SK-N-MC (cell line): Measurements from ENCODE around the gene INSC.

ENCODE experiments used
- DNase-seq: peaks from one replicate; pipeline ENCODE4 v3.0.0-alpha.2; 2011; ENCODE audit warnings: low read depth, low spot score
- H3K27ac ChIP-seq: fragments of 200-600 bp; sonication (generic); 2 replicates; pipeline ENCODE4 v1.5.1; 2016; ENCODE audit warnings: mixed run types
- H3K36me3 ChIP-seq: fragments of 200-600 bp; sonication (generic); 2 replicates; pipeline ENCODE4 v1.6.1; 2017; ENCODE audit warnings: antibody characterized with exemption, low read length, mixed read lengths; ENCODE audit not compliant: insufficient read depth
- H3K4me3 ChIP-seq: fragments of 200-600 bp; sonication (generic); 2 replicates; pipeline ENCODE4 v1.5.1; 2016
- H3K9ac ChIP-seq: fragments of 200-600 bp; sonication (generic); 2 replicates; pipeline ENCODE4 v1.8.0; 2017; ENCODE audit warnings: mixed run types, mixed read lengths; ENCODE audit not compliant: insufficient read length
- H3K9me3 ChIP-seq: fragments of 200-600 bp; sonication (generic); 2 replicates; pipeline ENCODE4 v1.6.1; 2017; ENCODE audit warnings: low read depth, mild to moderate bottlenecking, antibody characterized with exemption, low read length, moderate library complexity, mixed read lengths
- EZH2 ChIP-seq: fragments of 200-600 bp; sonication (generic); IDR thresholded peaks from one replicate; pipeline ENCODE4 v1.6.1; 2017; ENCODE audit warnings: antibody characterized with exemption
- FOXP2 ChIP-seq: optimal IDR thresholded peaks from 2 replicates; pipeline ENCODE3; 2011; ENCODE audit warnings: mild to moderate bottlenecking, moderate library complexity; ENCODE audit not compliant: insufficient read depth; ENCODE audit errors: extremely low read length, control extremely low read depth
- POLR2AphosphoS5 ChIP-seq: IDR thresholded peaks from 2 replicates; pipeline ENCODE4 v1.6.1; 2012; ENCODE audit warnings: mild to moderate bottlenecking, low read depth, low read length, borderline replicate concordance

INSC gene

GRCh38 chr11:15234796-15235195, 120.1 kb downstream of the INSC start:
- TF ChIP-seq POLR2AphosphoS5: no peak
- no peak for TF ChIP-seq FOXP2
- TF ChIP-seq EZH2: no peak
- Histone ChIP-seq H3K9ac (no peak overlapping the region), H3K27ac (no peak overlapping the region), H3K9me3 (no peaks in the 10 kb centered on the region), H3K36me3 (no peaks in the 10 kb centered on the region), H3K4me3 (no peak overlapping the region)
- DNase-seq: no peak

GRCh38 chr11:15236559-15236958, 121.8 kb downstream of the INSC start:
- no peak for DNase-seq
- no peak for TF ChIP-seq FOXP2
- TF ChIP-seq EZH2: no peak
- no peak for TF ChIP-seq POLR2AphosphoS5
- Histone ChIP-seq H3K9ac (no peak overlapping the region), H3K4me3 (no peak overlapping the region), H3K27ac (no peak overlapping the region), H3K36me3 (no peaks in the 10 kb centered on the region), H3K9me3 (no peaks in the 10 kb centered on the region)

GRCh38 chr11:15238856-15239255, 124.1 kb downstream of the INSC start:
- no peak overlapping the region for H3K4me3 ChIP-seq
- H3K36me3 ChIP-seq: no peaks in the 10 kb centered on the region
- no peak overlapping the region for H3K9ac ChIP-seq
- H3K27ac ChIP-seq: no peak overlapping the region
- no peak for TF ChIP-seq EZH2
- TF ChIP-seq POLR2AphosphoS5: no peak
- DNase-seq: no peak
- no peaks in the 10 kb centered on the region for H3K9me3 ChIP-seq

- Histone ChIP-seq H3K9ac (no peak overlapping the region), H3K36me3 (no peaks in the 10 kb centered on the region), H3K9me3 (no peaks in the 10 kb centered on the region), H3K4me3 (no peak overlapping the region), H3K27ac (no peak overlapping the region)
- no peak for TF ChIP-seq POLR2AphosphoS5
- TF ChIP-seq EZH2: no peak
- no peak for TF ChIP-seq FOXP2
- DNase-seq: no peak
Observed at GRCh38 chr11:15248749-15249148, 134.0 kb downstream of the INSC start.

- H3K9me3 ChIP-seq: no peaks in the 10 kb centered on the region
- TF ChIP-seq FOXP2 (no peak), EZH2 (no peak), POLR2AphosphoS5 (no peak)
- H3K27ac ChIP-seq: peak overlapping the region; percentile 48
- H3K9ac ChIP-seq: peak overlapping the region; percentile 46
- DNase-seq: peak; percentile 28
- H3K36me3 ChIP-seq: no peaks in the 10 kb centered on the region
- H3K4me3 ChIP-seq: no peak overlapping the region
Observed at GRCh38 chr11:15258433-15259165, 143.9 kb downstream of the INSC start.

- no peak overlapping the region for H3K9ac ChIP-seq
- H3K27ac ChIP-seq: no peak overlapping the region
- H3K4me3 ChIP-seq: no peak overlapping the region
- peaks cover 12% of the 10 kb centered on the region; the same call in 1 of the 2 replicates for H3K9me3 ChIP-seq
- no peaks in the 10 kb centered on the region for H3K36me3 ChIP-seq
- TF ChIP-seq POLR2AphosphoS5: no peak
- TF ChIP-seq EZH2: no peak
- TF ChIP-seq FOXP2: no peak
- no peak for DNase-seq
Observed at GRCh38 chr11:15266999-15267398, 152.3 kb downstream of the INSC start.

- Histone ChIP-seq H3K9ac (no peak overlapping the region), H3K36me3 (no peaks in the 10 kb centered on the region), H3K27ac (no peak overlapping the region), H3K4me3 (no peak overlapping the region), H3K9me3 (peaks cover 12% of the 10 kb centered on the region; the same call in 1 of the 2 replicates)
- DNase-seq: no peak
- TF ChIP-seq FOXP2 (no peak), EZH2 (no peak), POLR2AphosphoS5 (no peak)
Observed at GRCh38 chr11:15268598-15268997, 153.9 kb downstream of the INSC start.

- H3K9ac ChIP-seq: no peak overlapping the region
- H3K9me3 ChIP-seq: no peaks in the 10 kb centered on the region
- no peak for DNase-seq
- no peak overlapping the region for H3K4me3 ChIP-seq
- no peak overlapping the region for H3K27ac ChIP-seq
- no peak for TF ChIP-seq POLR2AphosphoS5
- no peak for TF ChIP-seq EZH2
- TF ChIP-seq FOXP2: no peak
- H3K36me3 ChIP-seq: no peaks in the 10 kb centered on the region
Observed at GRCh38 chr11:15275141-15275540, 160.4 kb downstream of the INSC start.

GRCh38 chr11:15276621-15277020, 161.9 kb downstream of the INSC start:
- DNase-seq: no peak
- no peak for TF ChIP-seq EZH2
- TF ChIP-seq POLR2AphosphoS5: no peak
- no peak for TF ChIP-seq FOXP2

More at GRCh38 chr11:15276621-15277020, 161.9 kb downstream of the INSC start:
- H3K9me3 ChIP-seq: no peaks in the 10 kb centered on the region
- H3K9ac ChIP-seq: peak overlapping the region; percentile 59
- peak overlapping the region; percentile 59 for H3K27ac ChIP-seq
- H3K36me3 ChIP-seq: no peaks in the 10 kb centered on the region
- H3K4me3 ChIP-seq: peak overlapping the region; percentile 66
